NCI-H2029 (cell line): ENCODE measurements around the gene SEMA3C.

Source experiments
- DNase-seq: peaks from one replicate; lab custom pipeline; 2025; lab: John Stamatoyannopoulos, UW

SEMA3C gene

GRCh38 chr7:80734011-80734410 lies 184.8 kb downstream of the SEMA3C start:
- no peak for DNase-seq

- DNase-seq = no peak
Observed at GRCh38 chr7:80733333-80733915, 185.4 kb downstream of the SEMA3C start.

GRCh38 chr7:80732630-80733029 lies 186.2 kb downstream of the SEMA3C start:
- DNase-seq = no peak

- no peak for DNase-seq
Observed at GRCh38 chr7:80731281-80731680, 187.6 kb downstream of the SEMA3C start.

GRCh38 chr7:80729591-80730320 lies 189.1 kb downstream of the SEMA3C start:
- DNase-seq = no peak

GRCh38 chr7:80726666-80727065 lies 192.2 kb downstream of the SEMA3C start:
- no peak for DNase-seq

GRCh38 chr7:80725181-80725611 lies 193.7 kb downstream of the SEMA3C start:
- DNase-seq = no peak

- no peak for DNase-seq
Observed at GRCh38 chr7:80724249-80724871, 194.5 kb downstream of the SEMA3C start.

- no peak for DNase-seq
Observed at GRCh38 chr7:80722616-80723195, 196.1 kb downstream of the SEMA3C start.

- DNase-seq = no peak
Observed at GRCh38 chr7:80721883-80722615, 196.8 kb downstream of the SEMA3C start.

- DNase-seq = no peak
Observed at GRCh38 chr7:80720146-80720545, 198.7 kb downstream of the SEMA3C start.

GRCh38 chr7:80719261-80719660 lies 199.6 kb downstream of the SEMA3C start:
- DNase-seq = no peak

GRCh38 chr7:80711531-80711930 lies 207.3 kb downstream of the SEMA3C start:
- no peak for DNase-seq

GRCh38 chr7:80708123-80708522 lies 210.7 kb downstream of the SEMA3C start:
- DNase-seq = no peak

GRCh38 chr7:80707318-80707717 lies 211.5 kb downstream of the SEMA3C start:
- DNase-seq = no peak

- DNase-seq = no peak
Observed at GRCh38 chr7:80705130-80705781, 213.6 kb downstream of the SEMA3C start.

GRCh38 chr7:80703272-80703671 lies 215.6 kb downstream of the SEMA3C start:
- DNase-seq = no peak

- DNase-seq = no peak
Observed at GRCh38 chr7:80699721-80700256, 219.1 kb downstream of the SEMA3C start.

GRCh38 chr7:80699045-80699638 lies 219.7 kb downstream of the SEMA3C start:
- peak; percentile 12 for DNase-seq
